Measurements from ENCODE around the gene DLG2. TPM values are rescaled to one million over a fixed set of nuclear protein-coding genes. Genes with fewer than 3 reads are reported as not detected.

The DLG2 gene
- total RNA-seq, 1 experiment from 2014 or later: 2.7 TPM

- no peak for DNase-seq
- H3K9ac ChIP-seq (ENCODE audit: low read length): no peak overlapping the region
- no peaks in the 10 kb centered on the region for H4K20me1 ChIP-seq (ENCODE audit: insufficient read depth, low read depth, low read length)
- no peaks in the 10 kb centered on the region for H3K9me2 ChIP-seq (replicated peaks; ENCODE audit: insufficient read depth, low read length)
- no peaks in the 10 kb centered on the region for H3K4me1 ChIP-seq (ENCODE audit: low read length)
- H3K79me2 ChIP-seq (ENCODE audit: low read length): no peaks in the 10 kb centered on the region
- no peaks in the 10 kb centered on the region for H3K9me3 ChIP-seq (ENCODE audit: low read length)
- H3K4me2 ChIP-seq (ENCODE audit: low read depth, low read length, poor library complexity, severe bottlenecking): no peak overlapping the region
- no peak overlapping the region for H3K4me3 ChIP-seq (ENCODE audit: low read length)
- no peaks in the 10 kb centered on the region for H3K36me3 ChIP-seq (ENCODE audit: insufficient read depth, low read length)
- no peak overlapping the region for H2AFZ ChIP-seq (ENCODE audit: low read length)
- no peaks in the 10 kb centered on the region for H3K27me3 ChIP-seq (ENCODE audit: low read length)
- H3K27ac ChIP-seq (ENCODE audit: low read length): no peak overlapping the region
These were observed 2088.9 kb downstream of the DLG2 start for GRCh38 chr11:83538286-83538685.

GRCh38 chr11:83537131-83537610 is 2090.0 kb downstream of the DLG2 start:
- Histone ChIP-seq H3K4me2 (ENCODE audit: low read depth, low read length, poor library complexity, severe bottlenecking) (no peak overlapping the region), H3K79me2 (ENCODE audit: low read length) (no peaks in the 10 kb centered on the region), H3K9me3 (ENCODE audit: low read length) (no peaks in the 10 kb centered on the region), H4K20me1 (ENCODE audit: insufficient read depth, low read depth, low read length) (no peaks in the 10 kb centered on the region), H3K27me3 (ENCODE audit: low read length) (no peaks in the 10 kb centered on the region), H3K36me3 (ENCODE audit: insufficient read depth, low read length) (no peaks in the 10 kb centered on the region), H3K4me3 (ENCODE audit: low read length) (no peak overlapping the region), H2AFZ (ENCODE audit: low read length) (no peak overlapping the region), H3K4me1 (ENCODE audit: low read length) (no peaks in the 10 kb centered on the region), H3K27ac (ENCODE audit: low read length) (no peak overlapping the region), H3K9me2 (replicated peaks; ENCODE audit: insufficient read depth, low read length) (no peaks in the 10 kb centered on the region), H3K9ac (ENCODE audit: low read length) (no peak overlapping the region)
- no peak for DNase-seq

GRCh38 chr11:83533166-83533565 is 2094.0 kb downstream of the DLG2 start:
- no peaks in the 10 kb centered on the region for H3K36me3 ChIP-seq (ENCODE audit: insufficient read depth, low read length)
- no peak overlapping the region for H3K4me2 ChIP-seq (ENCODE audit: low read depth, low read length, poor library complexity, severe bottlenecking)
- no peak overlapping the region for H3K9ac ChIP-seq (ENCODE audit: low read length)
- no peak for DNase-seq
- no peaks in the 10 kb centered on the region for H3K27me3 ChIP-seq (ENCODE audit: low read length)
- H3K9me2 ChIP-seq (replicated peaks; ENCODE audit: insufficient read depth, low read length): no peaks in the 10 kb centered on the region
- no peak overlapping the region for H2AFZ ChIP-seq (ENCODE audit: low read length)
- no peak overlapping the region for H3K4me3 ChIP-seq (ENCODE audit: low read length)
- no peak overlapping the region for H3K27ac ChIP-seq (ENCODE audit: low read length)
- H3K9me3 ChIP-seq (ENCODE audit: low read length): no peaks in the 10 kb centered on the region
- H3K79me2 ChIP-seq (ENCODE audit: low read length): no peaks in the 10 kb centered on the region
- no peaks in the 10 kb centered on the region for H4K20me1 ChIP-seq (ENCODE audit: insufficient read depth, low read depth, low read length)
- no peaks in the 10 kb centered on the region for H3K4me1 ChIP-seq (ENCODE audit: low read length)

- Histone ChIP-seq H3K9ac (ENCODE audit: low read length) (no peak overlapping the region), H2AFZ (ENCODE audit: low read length) (no peak overlapping the region)
These were observed 2098.3 kb downstream of the DLG2 start for GRCh38 chr11:83528877-83529276.

GRCh38 chr11:83528225-83528624 is 2098.9 kb downstream of the DLG2 start:
- H3K9me2 ChIP-seq (replicated peaks; ENCODE audit: insufficient read depth, low read length): no peaks in the 10 kb centered on the region
- no peak overlapping the region for H3K4me3 ChIP-seq (ENCODE audit: low read length)
- no peaks in the 10 kb centered on the region for H3K79me2 ChIP-seq (ENCODE audit: low read length)
- no peaks in the 10 kb centered on the region for H4K20me1 ChIP-seq (ENCODE audit: insufficient read depth, low read depth, low read length)
- no peak overlapping the region for H3K9ac ChIP-seq (ENCODE audit: low read length)
- H3K27me3 ChIP-seq (ENCODE audit: low read length): no peaks in the 10 kb centered on the region
- no peak overlapping the region for H2AFZ ChIP-seq (ENCODE audit: low read length)
- no peaks in the 10 kb centered on the region for H3K36me3 ChIP-seq (ENCODE audit: insufficient read depth, low read length)
- no peak overlapping the region for H3K4me2 ChIP-seq (ENCODE audit: low read depth, low read length, poor library complexity, severe bottlenecking)
- no peak for DNase-seq
- H3K4me1 ChIP-seq (ENCODE audit: low read length): no peaks in the 10 kb centered on the region
- no peaks in the 10 kb centered on the region for H3K9me3 ChIP-seq (ENCODE audit: low read length)
- no peak overlapping the region for H3K27ac ChIP-seq (ENCODE audit: low read length)

More at GRCh38 chr11:83528877-83529276, 2098.3 kb downstream of the DLG2 start:
- H3K9me2 ChIP-seq (replicated peaks; ENCODE audit: insufficient read depth, low read length): no peaks in the 10 kb centered on the region
- DNase-seq: no peak
- H4K20me1 ChIP-seq (ENCODE audit: insufficient read depth, low read depth, low read length): no peaks in the 10 kb centered on the region
- H3K4me2 ChIP-seq (ENCODE audit: low read depth, low read length, poor library complexity, severe bottlenecking): no peak overlapping the region
- no peaks in the 10 kb centered on the region for H3K27me3 ChIP-seq (ENCODE audit: low read length)
- H3K27ac ChIP-seq (ENCODE audit: low read length): no peak overlapping the region
- no peaks in the 10 kb centered on the region for H3K4me1 ChIP-seq (ENCODE audit: low read length)
- H3K4me3 ChIP-seq (ENCODE audit: low read length): no peak overlapping the region
- H3K9me3 ChIP-seq (ENCODE audit: low read length): no peaks in the 10 kb centered on the region
- no peaks in the 10 kb centered on the region for H3K36me3 ChIP-seq (ENCODE audit: insufficient read depth, low read length)
- no peaks in the 10 kb centered on the region for H3K79me2 ChIP-seq (ENCODE audit: low read length)

- Histone ChIP-seq H3K9me3 (ENCODE audit: low read length) (no peaks in the 10 kb centered on the region), H3K36me3 (ENCODE audit: insufficient read depth, low read length) (no peaks in the 10 kb centered on the region), H3K9me2 (replicated peaks; ENCODE audit: insufficient read depth, low read length) (no peaks in the 10 kb centered on the region), H3K79me2 (ENCODE audit: low read length) (no peaks in the 10 kb centered on the region), H4K20me1 (ENCODE audit: insufficient read depth, low read depth, low read length) (no peaks in the 10 kb centered on the region), H3K4me3 (ENCODE audit: low read length) (no peak overlapping the region), H3K4me2 (ENCODE audit: low read depth, low read length, poor library complexity, severe bottlenecking) (no peak overlapping the region), H3K9ac (ENCODE audit: low read length) (no peak overlapping the region), H3K4me1 (ENCODE audit: low read length) (no peaks in the 10 kb centered on the region), H3K27me3 (ENCODE audit: low read length) (no peaks in the 10 kb centered on the region), H3K27ac (ENCODE audit: low read length) (no peak overlapping the region), H2AFZ (ENCODE audit: low read length) (no peak overlapping the region)
- peak; percentile 52 for DNase-seq
These were observed 2103.5 kb downstream of the DLG2 start for GRCh38 chr11:83523676-83524075.

- Histone ChIP-seq H3K79me2 (ENCODE audit: low read length) (no peaks in the 10 kb centered on the region), H4K20me1 (ENCODE audit: insufficient read depth, low read depth, low read length) (no peaks in the 10 kb centered on the region), H3K4me3 (ENCODE audit: low read length) (no peak overlapping the region), H3K4me2 (ENCODE audit: low read depth, low read length, poor library complexity, severe bottlenecking) (no peak overlapping the region), H3K9me3 (ENCODE audit: low read length) (no peaks in the 10 kb centered on the region), H3K27ac (ENCODE audit: low read length) (no peak overlapping the region), H3K36me3 (ENCODE audit: insufficient read depth, low read length) (no peaks in the 10 kb centered on the region), H2AFZ (ENCODE audit: low read length) (no peak overlapping the region), H3K9me2 (replicated peaks; ENCODE audit: insufficient read depth, low read length) (no peaks in the 10 kb centered on the region), H3K27me3 (ENCODE audit: low read length) (no peaks in the 10 kb centered on the region), H3K9ac (ENCODE audit: low read length) (no peak overlapping the region), H3K4me1 (ENCODE audit: low read length) (no peaks in the 10 kb centered on the region)
- DNase-seq: no peak
These were observed 2104.2 kb downstream of the DLG2 start for GRCh38 chr11:83522911-83523310.

GRCh38 chr11:83521647-83522596 is 2105.2 kb downstream of the DLG2 start:
- no peaks in the 10 kb centered on the region for H3K4me1 ChIP-seq (ENCODE audit: low read length)
- no peaks in the 10 kb centered on the region for H3K27me3 ChIP-seq (ENCODE audit: low read length)
- no peaks in the 10 kb centered on the region for H3K9me2 ChIP-seq (replicated peaks; ENCODE audit: insufficient read depth, low read length)
- no peaks in the 10 kb centered on the region for H4K20me1 ChIP-seq (ENCODE audit: insufficient read depth, low read depth, low read length)
- no peak overlapping the region for H3K27ac ChIP-seq (ENCODE audit: low read length)
- H3K79me2 ChIP-seq (ENCODE audit: low read length): no peaks in the 10 kb centered on the region
- H3K36me3 ChIP-seq (ENCODE audit: insufficient read depth, low read length): no peaks in the 10 kb centered on the region
- H3K9ac ChIP-seq (ENCODE audit: low read length): no peak overlapping the region
- H3K4me3 ChIP-seq (ENCODE audit: low read length): no peak overlapping the region
- no peaks in the 10 kb centered on the region for H3K9me3 ChIP-seq (ENCODE audit: low read length)
- no peak overlapping the region for H2AFZ ChIP-seq (ENCODE audit: low read length)
- no peak overlapping the region for H3K4me2 ChIP-seq (ENCODE audit: low read depth, low read length, poor library complexity, severe bottlenecking)
- DNase-seq: peak; percentile 59

Measured in Karpas-422 (cell line).